ENCODE results near the gene PLCL2.

Gene PLCL2

GRCh38 chr3:16844222-16844621 is 40.5 kb upstream of the PLCL2 start:
- H3K9me3 ChIP-seq (replicated peaks; ENCODE audit: insufficient read depth, low read length) = no peaks in the 10 kb centered on the region
- H4K20me1 ChIP-seq (ENCODE audit: insufficient read depth, low read length) = no peaks in the 10 kb centered on the region
- no peaks in the 10 kb centered on the region for H3K27me3 ChIP-seq (replicated peaks; ENCODE audit: insufficient read depth, low read length)
- H3K4me1 ChIP-seq (ENCODE audit: low read length) = peaks cover 42% of the 10 kb centered on the region
- peaks cover 29% of the 10 kb centered on the region for H3F3A ChIP-seq (ENCODE audit: insufficient read depth, low read length)
- no peak overlapping the region for H3K4me3 ChIP-seq (ENCODE audit: low read length)
- no peak for TF ChIP-seq CTCF (IDR thresholded peaks at IDR 0.05; ENCODE audit: low read length)
- TF ChIP-seq EZH2 (optimal IDR thresholded peaks at IDR 0.05; ENCODE audit: low read depth, low read length) = no peak
- no peak for TF ChIP-seq EZH2phosphoT487 (IDR thresholded peaks at IDR 0.05; ENCODE audit: low read length)
- no peak for DNase-seq
- H3K36me3 ChIP-seq (replicated peaks; ENCODE audit: insufficient read depth, low read length) = no peaks in the 10 kb centered on the region
- no peaks in the 10 kb centered on the region for H3K79me2 ChIP-seq (ENCODE audit: low read length)
- H2AFZ ChIP-seq (ENCODE audit: low read length) = no peak overlapping the region
- no peak overlapping the region for H3K4me2 ChIP-seq (ENCODE audit: low read depth, low read length)
- H3K27ac ChIP-seq (ENCODE audit: low read length) = no peak overlapping the region
- no peak overlapping the region for H3K9ac ChIP-seq (ENCODE audit: low read length)
- no peaks in the 10 kb centered on the region for H3K9me2 ChIP-seq (replicated peaks; ENCODE audit: insufficient read depth, low read length)

- Histone ChIP-seq H3K4me3 (ENCODE audit: low read length) (no peak overlapping the region), H3K36me3 (replicated peaks; ENCODE audit: insufficient read depth, low read length) (no peaks in the 10 kb centered on the region), H3K27me3 (replicated peaks; ENCODE audit: insufficient read depth, low read length) (no peaks in the 10 kb centered on the region), H3K27ac (ENCODE audit: low read length) (no peak overlapping the region), H3K79me2 (ENCODE audit: low read length) (no peaks in the 10 kb centered on the region), H3K4me2 (ENCODE audit: low read depth, low read length) (no peak overlapping the region), H3K9me2 (replicated peaks; ENCODE audit: insufficient read depth, low read length) (no peaks in the 10 kb centered on the region), H3K9ac (ENCODE audit: low read length) (no peak overlapping the region), H4K20me1 (ENCODE audit: insufficient read depth, low read length) (no peaks in the 10 kb centered on the region), H2AFZ (ENCODE audit: low read length) (no peak overlapping the region), H3K4me1 (ENCODE audit: low read length) (peaks cover 36% of the 10 kb centered on the region), H3F3A (ENCODE audit: insufficient read depth, low read length) (peaks cover 29% of the 10 kb centered on the region), H3K9me3 (replicated peaks; ENCODE audit: insufficient read depth, low read length) (no peaks in the 10 kb centered on the region)
- no peak for DNase-seq
- TF ChIP-seq EZH2phosphoT487 (IDR thresholded peaks at IDR 0.05; ENCODE audit: low read length) (no peak), EZH2 (optimal IDR thresholded peaks at IDR 0.05; ENCODE audit: low read depth, low read length) (no peak), CTCF (IDR thresholded peaks at IDR 0.05; ENCODE audit: low read length) (no peak)
Observed at GRCh38 chr3:16844791-16845190, 40.0 kb upstream of the PLCL2 start.

- Histone ChIP-seq H3F3A (ENCODE audit: insufficient read depth, low read length) (peaks cover 22% of the 10 kb centered on the region), H4K20me1 (ENCODE audit: insufficient read depth, low read length) (no peaks in the 10 kb centered on the region), H3K4me3 (ENCODE audit: low read length) (no peak overlapping the region), H3K36me3 (replicated peaks; ENCODE audit: insufficient read depth, low read length) (no peaks in the 10 kb centered on the region), H3K27ac (ENCODE audit: low read length) (no peak overlapping the region), H3K9ac (ENCODE audit: low read length) (no peak overlapping the region), H3K27me3 (replicated peaks; ENCODE audit: insufficient read depth, low read length) (no peaks in the 10 kb centered on the region), H3K9me2 (replicated peaks; ENCODE audit: insufficient read depth, low read length) (no peaks in the 10 kb centered on the region), H3K9me3 (replicated peaks; ENCODE audit: insufficient read depth, low read length) (no peaks in the 10 kb centered on the region), H3K4me1 (ENCODE audit: low read length) (peaks cover 25% of the 10 kb centered on the region), H2AFZ (ENCODE audit: low read length) (no peak overlapping the region), H3K79me2 (ENCODE audit: low read length) (no peaks in the 10 kb centered on the region), H3K4me2 (ENCODE audit: low read depth, low read length) (no peak overlapping the region)
- no peak for TF ChIP-seq EZH2phosphoT487 (IDR thresholded peaks at IDR 0.05; ENCODE audit: low read length)
- no peak for TF ChIP-seq EZH2 (optimal IDR thresholded peaks at IDR 0.05; ENCODE audit: low read depth, low read length)
- no peak for TF ChIP-seq CTCF (IDR thresholded peaks at IDR 0.05; ENCODE audit: low read length)
- DNase-seq = no peak
Observed at GRCh38 chr3:16846373-16847080, 38.2 kb upstream of the PLCL2 start.
